Osteoblast (primary cell): Measurements from ENCODE around the gene ACAP3. TPM values are rescaled to one million over a fixed set of nuclear protein-coding genes. Genes with fewer than 3 reads are reported as not detected.

ENCODE experiments used
- DNase-seq: peaks from one replicate; pipeline ENCODE4 v3.0.0; 2011; ENCODE audit warnings: low spot score, mixed read lengths; ENCODE audit not compliant: insufficient read length; ENCODE audit errors: missing footprints
- H2AFZ ChIP-seq: 2 replicates; pipeline ENCODE4 v1.6.0; 2011; ENCODE audit warnings: mild to moderate bottlenecking, low read length
- H3K27ac ChIP-seq: 2 replicates; pipeline ENCODE4 v1.5.1; 2011; ENCODE audit warnings: mild to moderate bottlenecking, low read depth, low read length, moderate library complexity
- H3K27me3 ChIP-seq: 2 replicates; pipeline ENCODE4 v1.6.0; 2012; ENCODE audit warnings: mild to moderate bottlenecking, control low read depth, inconsistent platforms, low read length, moderate library complexity; ENCODE audit not compliant: insufficient read depth
- H3K36me3 ChIP-seq: 2 replicates; pipeline ENCODE4 v1.5.1; 2011; ENCODE audit warnings: mild to moderate bottlenecking, low read length, control low read depth, moderate library complexity; ENCODE audit not compliant: insufficient read depth
- H3K4me1 ChIP-seq: 2 replicates; pipeline ENCODE4 v1.5.1; 2011; ENCODE audit warnings: mild to moderate bottlenecking, low read length, control low read depth, moderate library complexity; ENCODE audit not compliant: insufficient read depth
- H3K4me2 ChIP-seq: 2 replicates; pipeline ENCODE4 v1.6.0; 2011; ENCODE audit warnings: mild to moderate bottlenecking, low read length; ENCODE audit not compliant: insufficient read depth
- H3K4me3 ChIP-seq: fragments of 200-600 bp; sonication (generic); 3 replicates; pipeline ENCODE4 v1.5.1; 2012; ENCODE audit warnings: mild to moderate bottlenecking, low read length, inconsistent platforms; ENCODE audit not compliant: insufficient read depth
- H3K79me2 ChIP-seq: 2 replicates; pipeline ENCODE4 v1.6.0; 2012; ENCODE audit warnings: mild to moderate bottlenecking, low read length, control low read depth, inconsistent platforms; ENCODE audit not compliant: insufficient read depth
- H3K9me3 ChIP-seq: 2 replicates; pipeline ENCODE4 v1.5.1; 2011; ENCODE audit warnings: low read depth, low read length, control low read depth
- H4K20me1 ChIP-seq: 2 replicates; pipeline ENCODE4 v1.6.0; 2012; ENCODE audit warnings: mild to moderate bottlenecking, low read length, control low read depth; ENCODE audit not compliant: insufficient read depth
- CTCF ChIP-seq: IDR thresholded peaks from 2 replicates; pipeline ENCODE4 v1.5.1; 2011; ENCODE audit warnings: mild to moderate bottlenecking, low read depth, low read length, moderate library complexity; ENCODE audit errors: extremely low read depth
- total RNA-seq: library from RNA; depleted of rRNA; stranded (reverse); fragments of >200 nt; gene quantifications from 2 replicates; pipeline ENCODE4 v1.2.3, GENCODE V29; 2012

ACAP3 gene
- total RNA-seq, 1 donor = 46.7 TPM

GRCh38 chr1:1324524-1325287, 17.0 kb upstream of the ACAP3 start, which contains the start of the genes CPTP and INTS11:
Gene CPTP, plus strand, starts transcription at chr1:1324802. Its CDS starts 2,109 bp downstream, at chr1:1326911.
Gene INTS11, minus strand, starts transcription at chr1:1324660. Its CDS starts 52 bp downstream, at chr1:1324608.
- no peaks in the 10 kb centered on the region for H3K9me3 ChIP-seq
- peaks cover 12% of the 10 kb centered on the region for H3K4me1 ChIP-seq
- H3K4me3 ChIP-seq = peak within 1 kb of the TSS; percentile 89
- no peak for TF ChIP-seq CTCF
- H3K79me2 ChIP-seq = peaks cover 71% of the 10 kb centered on the region
- peaks cover 45% of the 10 kb centered on the region for H4K20me1 ChIP-seq
- H3K36me3 ChIP-seq = peaks cover 11% of the 10 kb centered on the region
- H3K27ac ChIP-seq = peak within 1 kb of the TSS; percentile 79
- H3K4me2 ChIP-seq = peak within 1 kb of the TSS; percentile 87
- H2AFZ ChIP-seq = peak within 1 kb of the TSS; percentile 41
- peak; percentile 100 for DNase-seq
- no peaks in the 10 kb centered on the region for H3K27me3 ChIP-seq

- no peaks in the 10 kb centered on the region for H3K27me3 ChIP-seq
- no peak for TF ChIP-seq CTCF
- peak overlapping the region; percentile 79 for H3K27ac ChIP-seq
- peak overlapping the region; percentile 89 for H3K4me3 ChIP-seq
- H3K4me1 ChIP-seq = peaks cover 12% of the 10 kb centered on the region
- peak; percentile 95 for DNase-seq
- H3K79me2 ChIP-seq = peaks cover 77% of the 10 kb centered on the region
- no peak overlapping the region for H2AFZ ChIP-seq
- no peaks in the 10 kb centered on the region for H3K9me3 ChIP-seq
- peak overlapping the region; percentile 76 for H3K4me2 ChIP-seq
- H4K20me1 ChIP-seq = peaks cover 46% of the 10 kb centered on the region
- H3K36me3 ChIP-seq = peaks cover 17% of the 10 kb centered on the region
Measured at GRCh38 chr1:1324084-1324523, 16.4 kb upstream of the ACAP3 start.

- Histone ChIP-seq H3K4me1 (peaks cover 21% of the 10 kb centered on the region), H3K4me3 (no peak overlapping the region), H3K36me3 (peaks cover 18% of the 10 kb centered on the region), H3K79me2 (peaks cover 82% of the 10 kb centered on the region), H3K27ac (no peak overlapping the region), H3K27me3 (no peaks in the 10 kb centered on the region), H3K9me3 (no peaks in the 10 kb centered on the region), H2AFZ (no peak overlapping the region), H3K4me2 (peak overlapping the region; percentile 4), H4K20me1 (peaks cover 47% of the 10 kb centered on the region)
- TF ChIP-seq CTCF = no peak
- DNase-seq = no peak
Measured at GRCh38 chr1:1322952-1323351, 15.2 kb upstream of the ACAP3 start.

GRCh38 chr1:1322418-1322817, 14.7 kb upstream of the ACAP3 start:
- no peak overlapping the region for H3K4me3 ChIP-seq
- H3K36me3 ChIP-seq = peaks cover 22% of the 10 kb centered on the region
- H3K79me2 ChIP-seq = peaks cover 86% of the 10 kb centered on the region
- no peak overlapping the region for H3K4me2 ChIP-seq
- H2AFZ ChIP-seq = no peak overlapping the region
- DNase-seq = no peak
- peaks cover 22% of the 10 kb centered on the region for H3K4me1 ChIP-seq
- peaks cover 49% of the 10 kb centered on the region for H4K20me1 ChIP-seq
- H3K27me3 ChIP-seq = no peaks in the 10 kb centered on the region
- TF ChIP-seq CTCF = no peak
- H3K27ac ChIP-seq = no peak overlapping the region
- no peaks in the 10 kb centered on the region for H3K9me3 ChIP-seq
